GM23338 (cell line): ENCODE results near the gene DACH1. TPM values are rescaled to one million over a fixed set of nuclear protein-coding genes. Genes with fewer than 3 reads are reported as not detected.

ENCODE experiments used
- ATAC-seq: fragments of 200-7000 bp; cut with Tn5 transposase; 3 replicates; pipeline ENCODE4 v1.9.1; 2020
- DNase-seq: peaks from one replicate; pipeline ENCODE4 v3.0.0-alpha.2; 2015; ENCODE audit warnings: low spot score
- H2AFZ ChIP-seq: fragments of 200-600 bp; sonication (generic); 2 replicates; pipeline ENCODE4 v1.8.0; 2016; ENCODE audit warnings: antibody characterized with exemption, mild to moderate bottlenecking, moderate library complexity
- H3F3A ChIP-seq: fragments of 200-600 bp; sonication (generic); replicated peaks from 2 replicates; pipeline ENCODE4 v1.8.0; 2017; ENCODE audit warnings: antibody characterized with exemption, mixed run types, low read depth
- H3K27ac ChIP-seq: fragments of 200-600 bp; sonication (generic); 2 replicates; pipeline ENCODE4 v1.6.1; 2016; ENCODE audit warnings: low read depth
- H3K27me3 ChIP-seq: fragments of 200-600 bp; sonication (generic); 2 replicates; pipeline ENCODE4 v1.8.0; 2016; ENCODE audit warnings: mild to moderate bottlenecking, mixed run types, moderate library complexity; ENCODE audit not compliant: insufficient read depth
- H3K36me3 ChIP-seq: fragments of 200-600 bp; sonication (generic); 2 replicates; pipeline ENCODE4 v1.8.0; 2016; ENCODE audit warnings: mild to moderate bottlenecking; ENCODE audit not compliant: insufficient read depth
- H3K4me1 ChIP-seq: fragments of 200-600 bp; sonication (generic); 2 replicates; pipeline ENCODE4 v1.8.0; 2016; ENCODE audit warnings: mild to moderate bottlenecking, moderate library complexity; ENCODE audit not compliant: insufficient read depth
- H3K4me2 ChIP-seq: fragments of 200-600 bp; sonication (generic); 2 replicates; pipeline ENCODE4 v1.7.1; 2017; ENCODE audit warnings: mixed run types
- H3K4me3 ChIP-seq: fragments of 200-600 bp; sonication (generic); 2 replicates; pipeline ENCODE4 v1.6.1; 2016; ENCODE audit warnings: mixed run types
- H3K79me2 ChIP-seq: fragments of 200-600 bp; sonication (generic); replicated peaks from 2 replicates; pipeline ENCODE4 v1.8.0; 2017; ENCODE audit warnings: mild to moderate bottlenecking; ENCODE audit not compliant: insufficient read depth
- H3K9me2 ChIP-seq: fragments of 200-600 bp; sonication (generic); 2 replicates; pipeline ENCODE4 v1.8.0; 2017; ENCODE audit not compliant: insufficient read depth
- H4K20me1 ChIP-seq: fragments of 200-600 bp; sonication (generic); replicated peaks from 2 replicates; pipeline ENCODE4 v1.8.0; 2017; ENCODE audit warnings: mild to moderate bottlenecking; ENCODE audit not compliant: insufficient read depth
- H3K27ac Mint-ChIP-seq: 2 replicates; pipeline ENCODE4 v1.8.0; 2020; ENCODE audit warnings: inconsistent platforms, mild to moderate bottlenecking, moderate library complexity, mixed read lengths
- H3K27me3 Mint-ChIP-seq: 3 replicates; pipeline ENCODE4 v1.8.0; 2022; ENCODE audit warnings: low read depth, mild to moderate bottlenecking, moderate library complexity, mixed read lengths, inconsistent platforms; ENCODE audit not compliant: insufficient read depth, poor library complexity
- H3K36me3 Mint-ChIP-seq: 3 replicates; pipeline ENCODE4 v1.8.0; 2021; ENCODE audit warnings: low read depth, mild to moderate bottlenecking, inconsistent platforms, moderate library complexity, mixed read lengths
- H3K4me1 Mint-ChIP-seq: 3 replicates; pipeline ENCODE4 v1.8.0; 2020; ENCODE audit warnings: mild to moderate bottlenecking, inconsistent platforms, mixed read lengths
- H3K4me3 Mint-ChIP-seq: 3 replicates; pipeline ENCODE4 v1.8.0; 2021; ENCODE audit warnings: moderate library complexity, mild to moderate bottlenecking, inconsistent platforms, mixed read lengths
- H3K9me3 Mint-ChIP-seq: 3 replicates; pipeline ENCODE4 v1.8.0; 2020; ENCODE audit warnings: moderate library complexity, mild to moderate bottlenecking, inconsistent platforms, mixed read lengths
- CREB1 ChIP-seq: fragments of 250-450 bp; sonication (Bioruptor Pico); IDR thresholded peaks from 2 replicates; pipeline ENCODE4 v1.5.0; 2020; ENCODE audit warnings: low read depth, mild to moderate bottlenecking, moderate library complexity
- EZH2 ChIP-seq: fragments of 200-600 bp; sonication (generic); IDR thresholded peaks from one replicate; pipeline ENCODE4 v1.8.0; 2017; ENCODE audit warnings: antibody characterized with exemption, mild to moderate bottlenecking, low read depth; ENCODE audit not compliant: unreplicated experiment
- EZH2phosphoT487 ChIP-seq: fragments of 200-600 bp; sonication (generic); IDR thresholded peaks from one replicate; pipeline ENCODE4 v1.8.1; 2018; ENCODE audit warnings: antibody characterized with exemption; ENCODE audit not compliant: unreplicated experiment
- NANOG ChIP-seq: IDR thresholded peaks from 2 replicates; pipeline ENCODE4 v1.6.1; 2016; ENCODE audit warnings: antibody characterized with exemption, borderline replicate concordance
- POLR2AphosphoS5 ChIP-seq: IDR thresholded peaks from 2 replicates; pipeline ENCODE4 v1.6.1; 2016; ENCODE audit warnings: antibody characterized with exemption, low read depth
- polyA plus RNA-seq: library from polyadenylated mRNA; unstranded; fragments of >200 nt; fragmentation: Nextera tagmentation; extraction: Ambion mirVana; gene quantifications from 2 replicates; pipeline ENCODE4 v1.2.1, GENCODE V29; 2016
- total RNA-seq: library from RNA; depleted of rRNA; stranded (reverse); fragments of >200 nt; shearing (Covaris generic); gene quantifications from 2 replicates; pipeline ENCODE4 v1.2.3, GENCODE V29; 2014
- TF ChIP-seq, protein P1 (sequence below), 2 experiments: fragments of 200-600 bp in 1 of 2; sonication (generic) in 1 of 2; conservative IDR thresholded peaks; 2 replicates each; pipeline versions ENCODE4 v1.5.1 to v1.6.1; 2016 to 2017; ENCODE audit warnings: antibody characterized with exemption in 2 of 2, low read depth in 2 of 2, mild to moderate bottlenecking in 2 of 2, moderate library complexity in 1 of 2
- TF ChIP-seq, protein P2 (sequence below): IDR thresholded peaks from 2 replicates; pipeline ENCODE4 v1.6.1; 2016; ENCODE audit warnings: antibody characterized with exemption
- TF ChIP-seq, protein P3 (sequence below): IDR thresholded peaks from one replicate; pipeline ENCODE4 v1.6.1; 2018; ENCODE audit warnings: antibody characterized with exemption; ENCODE audit not compliant: unreplicated experiment

Gene DACH1
- total and polyA plus RNA-seq, 2 experiments from 2014 or later, result 0.45 to 0.57 TPM

DNA sequence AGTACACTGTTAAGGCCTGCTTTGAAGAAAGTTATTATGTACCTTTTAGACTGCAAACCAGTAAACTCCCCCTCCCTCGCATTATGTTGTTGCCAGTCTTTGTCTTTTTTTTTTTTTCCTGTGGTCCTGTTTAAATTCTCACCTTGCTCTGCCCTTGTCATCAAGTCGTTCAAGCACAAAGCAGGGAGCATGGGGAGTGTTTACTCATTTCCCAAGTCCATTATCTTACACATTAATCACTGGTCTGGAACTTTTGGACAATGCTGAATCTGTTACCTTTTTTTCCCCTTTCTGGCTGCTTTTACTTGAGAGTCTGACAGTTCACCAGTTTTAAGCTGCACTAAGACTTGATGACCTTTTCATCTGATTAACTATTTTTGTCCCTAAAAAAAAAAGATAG lies 108.2 kb downstream of the DACH1 start:
- Histone ChIP-seq H3K4me2 (peak overlapping the region; percentile 50), H2AFZ (no peak overlapping the region)
- no peaks in the 10 kb centered on the region for H3K9me3 Mint-ChIP-seq

DNA sequence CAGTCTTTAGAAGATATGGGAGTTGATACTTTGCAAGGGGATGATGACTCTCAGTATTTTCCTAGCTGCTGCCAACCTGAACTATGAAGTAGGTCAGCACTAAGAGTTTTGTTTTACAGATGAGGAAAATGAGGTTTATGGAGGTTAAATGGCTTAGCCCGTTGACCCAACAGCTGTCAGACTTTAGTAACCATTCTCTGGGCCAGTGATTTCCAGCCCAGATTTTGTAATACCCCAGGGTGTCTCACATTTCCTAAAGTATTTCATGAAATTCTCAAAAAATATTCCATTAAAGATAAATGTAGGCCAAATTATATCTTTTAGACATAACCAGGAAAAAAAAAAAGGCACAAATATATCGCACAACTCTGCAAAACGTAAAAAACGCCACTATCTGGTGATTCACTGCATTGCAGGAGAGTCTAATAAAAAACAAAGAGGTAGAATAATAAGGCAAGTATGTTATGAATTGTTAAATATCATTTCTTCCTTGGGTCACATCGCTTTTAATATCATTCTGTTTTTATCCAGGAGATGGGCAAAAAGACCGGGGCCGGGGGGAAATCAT lies 112.5 kb downstream of the DACH1 start:
- H3K4me3 ChIP-seq, result no peak overlapping the region
- H3K36me3 Mint-ChIP-seq, result no peaks in the 10 kb centered on the region
- TF ChIP-seq, protein P1, sequence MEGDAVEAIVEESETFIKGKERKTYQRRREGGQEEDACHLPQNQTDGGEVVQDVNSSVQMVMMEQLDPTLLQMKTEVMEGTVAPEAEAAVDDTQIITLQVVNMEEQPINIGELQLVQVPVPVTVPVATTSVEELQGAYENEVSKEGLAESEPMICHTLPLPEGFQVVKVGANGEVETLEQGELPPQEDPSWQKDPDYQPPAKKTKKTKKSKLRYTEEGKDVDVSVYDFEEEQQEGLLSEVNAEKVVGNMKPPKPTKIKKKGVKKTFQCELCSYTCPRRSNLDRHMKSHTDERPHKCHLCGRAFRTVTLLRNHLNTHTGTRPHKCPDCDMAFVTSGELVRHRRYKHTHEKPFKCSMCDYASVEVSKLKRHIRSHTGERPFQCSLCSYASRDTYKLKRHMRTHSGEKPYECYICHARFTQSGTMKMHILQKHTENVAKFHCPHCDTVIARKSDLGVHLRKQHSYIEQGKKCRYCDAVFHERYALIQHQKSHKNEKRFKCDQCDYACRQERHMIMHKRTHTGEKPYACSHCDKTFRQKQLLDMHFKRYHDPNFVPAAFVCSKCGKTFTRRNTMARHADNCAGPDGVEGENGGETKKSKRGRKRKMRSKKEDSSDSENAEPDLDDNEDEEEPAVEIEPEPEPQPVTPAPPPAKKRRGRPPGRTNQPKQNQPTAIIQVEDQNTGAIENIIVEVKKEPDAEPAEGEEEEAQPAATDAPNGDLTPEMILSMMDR (conservative IDR thresholded peaks at IDR 0.05; ENCODE audit: low read depth in 2 of 2), result peak; percentile 30 to 65
- TF ChIP-seq EZH2phosphoT487, result no peak
- peaks cover 30% of the 10 kb centered on the region for H3K4me1 ChIP-seq
- peaks cover 2% of the 10 kb centered on the region for H3K27me3 Mint-ChIP-seq
- no peak for ATAC-seq
- no peak overlapping the region for H3K27ac Mint-ChIP-seq
- no peaks in the 10 kb centered on the region for H3K9me3 Mint-ChIP-seq
- H3K27me3 ChIP-seq, result no peaks in the 10 kb centered on the region
- H3K36me3 ChIP-seq, result no peaks in the 10 kb centered on the region
- H3K4me2 ChIP-seq, result no peak overlapping the region
- no peaks in the 10 kb centered on the region for H3K79me2 ChIP-seq
- H3K4me1 Mint-ChIP-seq, result peaks cover 20% of the 10 kb centered on the region
- H2AFZ ChIP-seq, result no peak overlapping the region
- no peak overlapping the region for H3K27ac ChIP-seq
- DNase-seq, result peak; percentile 18
- H3F3A ChIP-seq, result peaks cover 3% of the 10 kb centered on the region; the same call in 1 of the 2 replicates
- no peak overlapping the region for H3K4me3 Mint-ChIP-seq
- no peaks in the 10 kb centered on the region for H4K20me1 ChIP-seq
- no peaks in the 10 kb centered on the region for H3K9me2 ChIP-seq

More for the DNA sequence above, 108.2 kb downstream of the DACH1 start:
- peaks cover 44% of the 10 kb centered on the region for H3K4me1 ChIP-seq
- H3F3A ChIP-seq, result peaks cover 3% of the 10 kb centered on the region; the same call in 1 of the 2 replicates
- H3K9me2 ChIP-seq, result no peaks in the 10 kb centered on the region
- no peak overlapping the region for H3K4me3 Mint-ChIP-seq
- no peaks in the 10 kb centered on the region for H3K36me3 Mint-ChIP-seq
- peaks cover 38% of the 10 kb centered on the region for H3K4me1 Mint-ChIP-seq
- H3K27ac ChIP-seq, result peak overlapping the region; percentile 82
- H3K36me3 ChIP-seq, result no peaks in the 10 kb centered on the region
- ATAC-seq (no peak; the same call in 2 of the 3 replicates), DNase-seq (peak; percentile 17)
- no peak overlapping the region for H3K27ac Mint-ChIP-seq
- H4K20me1 ChIP-seq, result no peaks in the 10 kb centered on the region
- H3K79me2 ChIP-seq, result no peaks in the 10 kb centered on the region
- H3K27me3 Mint-ChIP-seq, result peaks cover 5% of the 10 kb centered on the region
- no peaks in the 10 kb centered on the region for H3K27me3 ChIP-seq
- H3K4me3 ChIP-seq, result no peak overlapping the region
- no peak for TF ChIP-seq CREB1

DNA sequence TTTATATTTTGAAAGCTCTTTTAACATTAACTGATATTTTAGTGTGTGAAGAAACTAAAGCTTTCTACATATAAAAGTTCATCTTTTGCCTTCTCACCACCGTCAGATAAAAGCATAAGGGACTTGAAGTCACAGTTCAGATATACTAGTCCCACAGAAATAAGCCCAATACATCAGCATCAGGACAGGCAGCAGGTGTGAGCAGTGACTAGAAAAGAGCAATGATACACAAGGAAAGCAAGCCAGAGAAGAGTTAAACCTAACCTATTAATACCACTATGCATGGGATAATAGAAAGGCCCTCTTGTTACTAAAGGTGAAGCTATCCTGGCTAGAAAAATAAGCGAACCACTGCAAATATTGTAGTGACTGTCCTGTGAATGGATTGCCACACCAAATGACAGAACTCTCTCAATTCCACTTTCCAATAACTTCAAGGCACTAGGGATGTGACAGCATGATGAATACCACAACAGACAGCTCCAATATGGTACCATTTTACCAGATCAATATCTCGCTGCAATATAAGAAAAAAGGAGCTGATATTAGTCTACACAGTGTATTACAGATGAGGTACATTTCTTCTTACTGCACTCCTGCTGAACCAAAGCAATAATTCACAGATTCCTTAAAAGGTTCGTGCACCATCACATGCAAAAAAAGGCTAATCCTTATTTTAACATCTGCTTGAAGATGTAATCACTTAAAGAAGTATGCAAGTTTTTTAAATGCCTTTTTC lies 114.1 kb downstream of the DACH1 start:
- Mint-ChIP-seq H3K9me3 (no peaks in the 10 kb centered on the region), H3K4me3 (no peak overlapping the region), H3K27me3 (peaks cover 2% of the 10 kb centered on the region), H3K4me1 (peaks cover 8% of the 10 kb centered on the region; the same call in 2 of the 3 replicates), H3K27ac (no peak overlapping the region), H3K36me3 (no peaks in the 10 kb centered on the region)
- Histone ChIP-seq H4K20me1 (no peaks in the 10 kb centered on the region), H3K27ac (no peak overlapping the region), H3K36me3 (no peaks in the 10 kb centered on the region), H3K9me2 (no peaks in the 10 kb centered on the region), H2AFZ (no peak overlapping the region), H3F3A (no peaks in the 10 kb centered on the region), H3K79me2 (no peaks in the 10 kb centered on the region), H3K4me3 (no peak overlapping the region), H3K27me3 (no peaks in the 10 kb centered on the region), H3K4me2 (no peak overlapping the region), H3K4me1 (peaks cover 14% of the 10 kb centered on the region)
- DNase-seq (no peak), ATAC-seq (no peak)
- no peak for TF ChIP-seq POLR2AphosphoS5
- TF ChIP-seq, protein P2, sequence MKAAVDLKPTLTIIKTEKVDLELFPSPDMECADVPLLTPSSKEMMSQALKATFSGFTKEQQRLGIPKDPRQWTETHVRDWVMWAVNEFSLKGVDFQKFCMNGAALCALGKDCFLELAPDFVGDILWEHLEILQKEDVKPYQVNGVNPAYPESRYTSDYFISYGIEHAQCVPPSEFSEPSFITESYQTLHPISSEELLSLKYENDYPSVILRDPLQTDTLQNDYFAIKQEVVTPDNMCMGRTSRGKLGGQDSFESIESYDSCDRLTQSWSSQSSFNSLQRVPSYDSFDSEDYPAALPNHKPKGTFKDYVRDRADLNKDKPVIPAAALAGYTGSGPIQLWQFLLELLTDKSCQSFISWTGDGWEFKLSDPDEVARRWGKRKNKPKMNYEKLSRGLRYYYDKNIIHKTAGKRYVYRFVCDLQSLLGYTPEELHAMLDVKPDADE, result no peak
- TF ChIP-seq EZH2phosphoT487, result no peak
- no peak for TF ChIP-seq NANOG
- TF ChIP-seq CREB1, result no peak
- TF ChIP-seq, protein P1 (conservative IDR thresholded peaks at IDR 0.05; ENCODE audit: low read depth in 2 of 2), result no peak
- TF ChIP-seq, protein P3, sequence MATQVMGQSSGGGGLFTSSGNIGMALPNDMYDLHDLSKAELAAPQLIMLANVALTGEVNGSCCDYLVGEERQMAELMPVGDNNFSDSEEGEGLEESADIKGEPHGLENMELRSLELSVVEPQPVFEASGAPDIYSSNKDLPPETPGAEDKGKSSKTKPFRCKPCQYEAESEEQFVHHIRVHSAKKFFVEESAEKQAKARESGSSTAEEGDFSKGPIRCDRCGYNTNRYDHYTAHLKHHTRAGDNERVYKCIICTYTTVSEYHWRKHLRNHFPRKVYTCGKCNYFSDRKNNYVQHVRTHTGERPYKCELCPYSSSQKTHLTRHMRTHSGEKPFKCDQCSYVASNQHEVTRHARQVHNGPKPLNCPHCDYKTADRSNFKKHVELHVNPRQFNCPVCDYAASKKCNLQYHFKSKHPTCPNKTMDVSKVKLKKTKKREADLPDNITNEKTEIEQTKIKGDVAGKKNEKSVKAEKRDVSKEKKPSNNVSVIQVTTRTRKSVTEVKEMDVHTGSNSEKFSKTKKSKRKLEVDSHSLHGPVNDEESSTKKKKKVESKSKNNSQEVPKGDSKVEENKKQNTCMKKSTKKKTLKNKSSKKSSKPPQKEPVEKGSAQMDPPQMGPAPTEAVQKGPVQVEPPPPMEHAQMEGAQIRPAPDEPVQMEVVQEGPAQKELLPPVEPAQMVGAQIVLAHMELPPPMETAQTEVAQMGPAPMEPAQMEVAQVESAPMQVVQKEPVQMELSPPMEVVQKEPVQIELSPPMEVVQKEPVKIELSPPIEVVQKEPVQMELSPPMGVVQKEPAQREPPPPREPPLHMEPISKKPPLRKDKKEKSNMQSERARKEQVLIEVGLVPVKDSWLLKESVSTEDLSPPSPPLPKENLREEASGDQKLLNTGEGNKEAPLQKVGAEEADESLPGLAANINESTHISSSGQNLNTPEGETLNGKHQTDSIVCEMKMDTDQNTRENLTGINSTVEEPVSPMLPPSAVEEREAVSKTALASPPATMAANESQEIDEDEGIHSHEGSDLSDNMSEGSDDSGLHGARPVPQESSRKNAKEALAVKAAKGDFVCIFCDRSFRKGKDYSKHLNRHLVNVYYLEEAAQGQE, result no peak
- no peak for TF ChIP-seq EZH2
